ENCODE data around the gene INPP4A.

DNA sequence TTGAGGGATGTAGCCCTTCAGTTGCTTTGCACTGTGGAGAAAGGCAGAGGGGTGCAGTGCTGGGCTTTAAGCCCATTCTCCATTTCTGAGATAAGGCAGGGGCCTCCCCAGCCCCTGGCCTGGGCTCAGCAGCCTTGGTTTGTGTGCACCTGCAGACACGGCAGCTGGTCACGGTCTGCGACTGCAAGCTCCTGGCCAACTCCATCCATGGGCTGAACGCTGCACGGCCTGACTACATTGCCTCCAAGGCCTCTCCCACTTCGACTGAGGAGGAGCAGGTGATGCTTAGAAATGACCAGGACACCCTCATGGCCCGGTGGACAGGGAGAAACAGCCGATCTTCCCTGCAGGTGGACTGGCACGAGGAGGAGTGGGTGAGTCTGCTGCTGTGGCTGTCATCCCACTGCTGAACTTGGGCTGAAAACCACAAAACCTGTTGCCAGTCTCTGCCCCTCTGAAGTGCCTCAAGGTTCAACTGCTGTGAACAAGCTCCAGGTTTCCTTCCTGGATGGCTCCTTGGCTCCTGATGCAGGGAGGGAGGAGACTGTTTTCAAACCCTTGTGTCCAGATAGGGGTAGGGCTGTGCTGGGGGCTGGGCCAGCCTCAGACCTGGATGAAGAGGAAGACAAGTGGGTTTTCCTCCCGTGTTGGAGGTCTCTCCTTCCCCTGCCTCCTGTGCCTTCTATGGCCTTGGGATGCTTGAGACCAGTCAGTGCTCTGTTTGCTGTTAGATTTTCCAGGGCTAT, 109.6 kb downstream of the INPP4A start:
- TF ChIP-seq, protein P1, sequence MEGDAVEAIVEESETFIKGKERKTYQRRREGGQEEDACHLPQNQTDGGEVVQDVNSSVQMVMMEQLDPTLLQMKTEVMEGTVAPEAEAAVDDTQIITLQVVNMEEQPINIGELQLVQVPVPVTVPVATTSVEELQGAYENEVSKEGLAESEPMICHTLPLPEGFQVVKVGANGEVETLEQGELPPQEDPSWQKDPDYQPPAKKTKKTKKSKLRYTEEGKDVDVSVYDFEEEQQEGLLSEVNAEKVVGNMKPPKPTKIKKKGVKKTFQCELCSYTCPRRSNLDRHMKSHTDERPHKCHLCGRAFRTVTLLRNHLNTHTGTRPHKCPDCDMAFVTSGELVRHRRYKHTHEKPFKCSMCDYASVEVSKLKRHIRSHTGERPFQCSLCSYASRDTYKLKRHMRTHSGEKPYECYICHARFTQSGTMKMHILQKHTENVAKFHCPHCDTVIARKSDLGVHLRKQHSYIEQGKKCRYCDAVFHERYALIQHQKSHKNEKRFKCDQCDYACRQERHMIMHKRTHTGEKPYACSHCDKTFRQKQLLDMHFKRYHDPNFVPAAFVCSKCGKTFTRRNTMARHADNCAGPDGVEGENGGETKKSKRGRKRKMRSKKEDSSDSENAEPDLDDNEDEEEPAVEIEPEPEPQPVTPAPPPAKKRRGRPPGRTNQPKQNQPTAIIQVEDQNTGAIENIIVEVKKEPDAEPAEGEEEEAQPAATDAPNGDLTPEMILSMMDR (conservative IDR thresholded peaks at IDR 0.05; ENCODE audit: low read depth, low read length), result no peak
- TF ChIP-seq EZH2phosphoT487 (IDR thresholded peaks at IDR 0.05; ENCODE audit: borderline replicate concordance, low read length) (no peak), EZH2 (IDR thresholded peaks at IDR 0.05; ENCODE audit: low read length, unreplicated experiment) (no peak)

All from PC-3 (cell line).